ENCODE measurements around the gene ANKRD27.
A peak's percentile ranks its signal among the peaks of the same experiment; 100 is the strongest.
"Not testable (repeated sequence)": the region's sequence is repeated elsewhere in the genome, so short reads cannot be mapped to it uniquely, and the experiment has no call there.

Gene ANKRD27

DNA sequence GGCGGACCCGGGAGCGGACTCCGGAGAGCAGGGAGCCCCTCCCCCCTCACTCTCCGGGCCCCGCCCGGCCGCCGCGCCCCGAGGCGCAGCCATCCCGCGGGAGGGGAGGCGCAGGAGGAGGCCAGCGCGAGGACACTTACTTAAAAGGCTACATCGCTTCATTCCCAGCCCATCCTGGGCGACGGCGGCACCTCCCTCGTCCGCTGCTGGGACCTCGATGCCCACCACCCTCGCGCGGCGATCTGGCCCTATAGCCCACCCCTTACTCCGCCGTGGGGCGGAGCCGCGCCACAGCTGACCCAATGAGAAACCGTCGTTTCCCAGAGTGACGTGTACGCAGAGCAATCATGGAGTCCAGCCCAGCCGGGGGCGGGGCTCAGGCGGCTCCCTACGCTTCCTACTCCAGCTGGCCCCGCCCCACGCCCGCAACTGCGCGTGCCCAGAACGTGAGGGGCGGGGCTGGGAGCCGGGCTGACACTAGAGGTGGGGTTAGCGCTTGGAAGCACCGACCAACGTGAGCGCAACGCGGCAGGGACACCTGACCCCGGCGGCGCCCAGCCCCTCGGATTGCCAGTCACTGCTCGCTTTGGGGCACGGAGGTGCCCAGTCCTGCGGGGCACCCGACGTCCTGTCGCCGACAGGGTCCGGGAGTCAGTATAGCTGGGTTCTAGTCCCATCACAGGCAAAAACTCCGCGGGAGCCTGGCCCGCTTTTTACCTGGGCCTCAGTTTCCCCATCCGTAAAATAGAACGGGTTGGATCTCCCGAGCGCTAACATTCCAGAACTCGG, at the start of gene ANKRD27:
Gene ANKRD27 (minus strand): TSS at position 250 of the 789 bp plus-strand sequence. CDS start 16,165 bp downstream, outside the sequence.
- peak; percentile 89 for DNase-seq

DNA sequence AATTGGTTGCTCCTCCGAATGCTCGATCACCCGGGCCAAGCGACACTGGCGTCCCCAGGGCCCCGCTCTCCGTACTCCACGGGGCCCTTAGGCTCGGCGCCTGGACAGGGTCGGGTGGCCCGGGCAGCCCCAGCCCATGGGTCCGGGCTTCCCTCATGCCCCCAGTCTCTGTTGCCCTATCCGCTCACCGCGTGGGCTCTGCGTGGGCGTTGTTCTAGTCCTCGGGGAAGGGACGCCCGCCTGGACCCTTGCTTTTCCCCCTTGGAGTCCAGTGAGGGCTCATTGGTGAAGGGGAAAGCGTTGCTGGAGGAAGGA, 45.9 kb upstream of the ANKRD27 start:
- no peak for DNase-seq

GRCh38 chr19:32720216-32720935, 45.4 kb upstream of the ANKRD27 start:
- no peak for DNase-seq

- no peak for DNase-seq
Measured at GRCh38 chr19:32719611-32720059, 44.7 kb upstream of the ANKRD27 start, which contains the start of gene TDRD12. Gene TDRD12, plus strand, starts transcription at chr19:32719767. Its CDS starts 306 bp downstream, at chr19:32720073.

- no peak for DNase-seq
Measured at GRCh38 chr19:32718286-32718685, 43.3 kb upstream of the ANKRD27 start.

GRCh38 chr19:32717496-32717895, 42.5 kb upstream of the ANKRD27 start:
- DNase-seq, result no peak

- DNase-seq, result not testable (repeated sequence)
Measured at GRCh38 chr19:32716203-32716602, 41.2 kb upstream of the ANKRD27 start.

- no peak for DNase-seq
Measured at GRCh38 chr19:32711747-32712146, 36.8 kb upstream of the ANKRD27 start.

DNA sequence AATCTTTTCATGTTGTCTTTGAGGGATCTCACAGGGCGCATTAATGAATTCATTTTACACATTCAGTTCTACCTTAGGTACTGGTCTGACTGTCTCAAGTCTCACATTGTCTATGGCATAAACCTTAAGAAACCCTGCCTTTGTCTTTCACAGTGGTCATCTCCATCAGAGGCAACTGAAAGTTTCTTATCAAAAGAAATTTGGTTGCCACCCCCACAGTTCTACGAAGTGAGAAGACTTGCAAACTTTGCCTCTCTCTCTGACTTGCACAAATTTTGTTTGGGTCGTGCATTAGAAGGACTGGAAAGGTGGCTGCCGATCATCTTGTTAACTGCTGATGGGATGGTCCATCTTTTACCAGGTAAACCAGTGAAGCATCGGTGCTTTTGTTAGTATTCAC, 34.1 kb upstream of the ANKRD27 start:
- DNase-seq, result no peak

DNA sequence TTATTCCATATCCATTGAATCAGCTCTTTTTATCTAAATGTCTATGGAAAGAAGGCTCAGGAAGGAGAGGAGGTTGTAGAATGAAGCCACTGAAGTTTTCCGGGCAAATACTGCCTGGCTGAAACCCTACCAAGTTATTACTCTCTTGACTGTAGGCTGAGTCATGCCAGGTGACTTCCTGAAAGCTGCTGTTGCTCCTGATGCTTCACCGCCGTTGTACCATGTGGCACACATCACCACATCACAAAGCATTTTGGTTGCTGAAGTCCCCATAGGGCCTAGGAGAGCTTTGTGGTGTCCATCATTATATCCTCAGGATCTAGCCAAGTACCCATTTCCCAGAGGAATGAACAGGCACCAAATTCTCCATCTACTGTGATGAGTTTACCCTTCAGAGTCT, 33.5 kb upstream of the ANKRD27 start:
- no peak for DNase-seq

GRCh38 chr19:32704006-32704405, 29.0 kb upstream of the ANKRD27 start:
- DNase-seq, result not testable (repeated sequence)

- no peak for DNase-seq
Measured at GRCh38 chr19:32702010-32702409, 27.0 kb upstream of the ANKRD27 start.

DNA sequence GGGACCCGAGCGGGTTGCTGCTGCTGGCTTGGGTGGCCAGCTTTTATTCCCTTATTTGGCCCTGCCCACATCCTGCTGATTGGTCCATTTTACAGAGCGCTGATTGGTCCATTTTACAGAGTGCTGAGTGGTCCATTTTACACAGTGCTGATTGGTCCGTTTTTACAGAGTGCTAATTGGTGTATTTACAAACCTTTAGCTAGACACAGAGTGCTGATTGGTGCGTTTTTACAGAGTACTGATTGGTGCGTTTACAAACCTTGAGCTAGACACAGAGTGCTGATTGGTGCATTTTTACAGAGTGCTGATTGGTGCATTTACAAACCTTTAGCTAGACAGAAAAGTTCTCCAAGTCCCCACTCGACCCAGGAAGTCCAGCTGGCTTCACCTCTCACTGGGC, 25.1 kb upstream of the ANKRD27 start:
- not testable (repeated sequence) for DNase-seq

DNA sequence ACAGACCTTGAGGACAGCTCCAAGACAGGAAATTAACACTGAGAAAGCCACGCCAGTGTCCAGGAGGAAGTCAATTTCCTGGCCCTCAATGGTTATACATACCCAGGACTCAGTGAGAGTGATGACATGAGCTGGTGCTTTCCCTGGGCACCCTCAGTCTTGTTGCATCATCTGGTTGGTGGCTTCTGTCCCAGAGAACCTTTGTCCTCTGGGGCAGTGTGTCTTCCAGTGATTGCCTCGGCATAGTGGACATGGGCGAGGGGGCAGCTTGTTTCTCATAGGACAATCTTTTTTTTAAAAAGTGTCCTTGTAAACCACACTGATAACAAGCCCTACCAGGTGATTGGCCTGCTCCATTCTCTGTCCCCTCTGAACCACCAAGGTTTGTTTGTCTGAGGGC, 21.8 kb upstream of the ANKRD27 start:
- not testable (repeated sequence) for DNase-seq

GRCh38 chr19:32695506-32695905, 20.5 kb upstream of the ANKRD27 start:
- DNase-seq, result not testable (repeated sequence)

DNA sequence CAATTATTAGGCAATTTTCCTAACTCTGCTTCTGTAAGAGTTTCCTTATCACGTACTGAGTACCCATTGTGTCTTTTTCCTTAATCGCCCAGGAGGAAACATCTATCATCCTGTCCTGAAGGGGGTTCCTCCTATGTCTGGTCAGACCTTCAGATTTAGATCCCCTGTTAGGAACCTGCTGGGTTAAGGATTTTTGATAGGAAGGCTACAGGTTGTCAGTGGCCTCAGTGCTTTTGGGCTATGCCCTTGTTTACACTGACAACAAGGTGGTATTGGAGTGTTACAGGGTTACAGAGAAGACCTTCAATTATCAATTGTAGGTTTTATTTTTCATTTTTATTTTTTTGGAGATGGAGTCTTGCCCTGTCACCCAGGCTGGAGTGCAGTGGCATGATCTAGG, 19.9 kb upstream of the ANKRD27 start:
- not testable (repeated sequence) for DNase-seq

DNA sequence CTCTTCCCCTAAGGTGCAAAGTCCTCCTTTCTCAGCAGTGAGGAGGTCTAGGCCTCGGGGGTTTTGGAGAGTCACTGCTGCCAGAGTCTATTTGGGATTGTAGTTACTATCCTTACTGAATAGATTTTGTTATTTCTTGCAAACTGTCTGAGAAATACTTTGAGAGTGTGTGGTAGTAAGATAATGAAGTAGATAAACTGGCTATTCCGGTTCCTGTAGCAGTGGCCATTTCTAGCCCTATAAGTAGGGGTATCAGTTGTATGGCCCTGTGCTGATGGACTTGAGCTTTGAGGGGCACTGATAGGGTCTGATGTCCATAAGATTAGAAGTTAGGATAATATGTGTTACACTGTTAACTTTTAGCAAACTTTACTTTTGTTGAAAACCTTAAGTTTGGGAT, 19.3 kb upstream of the ANKRD27 start:
- DNase-seq, result not testable (repeated sequence)

DNA sequence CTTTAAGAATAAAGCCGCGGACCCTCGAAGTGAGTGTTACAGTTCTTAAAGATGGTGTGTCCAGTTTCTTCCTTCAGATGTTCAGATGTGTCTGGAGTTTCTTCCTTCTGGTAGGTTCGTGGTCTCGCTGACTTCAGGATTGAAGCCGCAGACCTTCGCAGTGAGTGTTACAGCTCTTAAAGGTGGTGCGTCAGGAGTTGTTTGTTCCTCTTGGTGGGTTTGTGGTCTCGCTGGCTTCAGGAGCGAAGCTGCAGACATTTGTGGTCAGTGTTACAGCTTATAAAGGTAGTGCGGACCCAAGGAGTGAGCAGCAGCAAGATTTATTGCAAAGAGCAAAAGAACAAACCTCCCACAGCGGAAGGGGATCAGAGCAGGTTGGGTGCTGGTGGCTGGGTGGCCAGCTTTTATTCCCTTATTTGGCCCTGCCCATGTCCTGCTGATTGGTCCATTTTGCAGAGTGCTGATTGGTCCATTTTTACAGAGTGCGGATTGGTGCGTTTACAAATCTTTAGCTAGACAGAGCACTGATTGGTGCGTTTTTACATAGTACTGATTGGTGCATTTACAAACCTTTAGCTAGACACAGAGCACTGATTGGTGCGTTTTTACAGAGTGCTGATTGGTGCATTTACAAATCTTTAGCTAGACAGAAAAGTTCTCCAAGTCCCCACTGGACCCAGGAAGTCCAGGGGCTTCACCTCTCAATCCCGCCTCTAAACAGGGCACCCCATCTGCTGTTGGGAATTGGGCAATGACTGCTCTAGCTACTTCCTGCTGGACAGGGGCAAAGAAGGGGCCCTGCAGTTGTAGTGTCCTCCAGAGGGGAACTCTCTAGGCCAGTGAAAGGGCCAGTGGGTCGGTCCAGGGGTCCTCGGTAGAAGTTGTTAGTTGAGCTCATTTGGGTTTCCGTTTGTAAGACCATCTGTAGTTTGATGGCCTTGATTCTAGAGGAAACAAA, 18.4 kb upstream of the ANKRD27 start:
- DNase-seq, result not testable (repeated sequence)

- no peak for DNase-seq
Measured at GRCh38 chr19:32692727-32693061, 17.7 kb upstream of the ANKRD27 start.

- DNase-seq, result no peak
Measured at GRCh38 chr19:32691952-32692726, 17.2 kb upstream of the ANKRD27 start.

GRCh38 chr19:32691291-32691951, 16.4 kb upstream of the ANKRD27 start, which contains the start of gene NUDT19:
Gene NUDT19, plus strand, starts transcription at chr19:32691821. Its CDS starts 140 bp downstream, at chr19:32691961.
- DNase-seq, result peak; percentile 50

GRCh38 chr19:32688311-32688710, 13.3 kb upstream of the ANKRD27 start:
- no peak for DNase-seq
